ENCODE results near the gene CELSR3. TPM values are rescaled to one million over a fixed set of nuclear protein-coding genes. Genes with fewer than 3 reads are reported as not detected.

CELSR3 gene
- total and polyA plus RNA-seq, 2 of the 4 experiments (the other 2 are of a cell fraction): 0.18 to 0.63 TPM

DNA sequence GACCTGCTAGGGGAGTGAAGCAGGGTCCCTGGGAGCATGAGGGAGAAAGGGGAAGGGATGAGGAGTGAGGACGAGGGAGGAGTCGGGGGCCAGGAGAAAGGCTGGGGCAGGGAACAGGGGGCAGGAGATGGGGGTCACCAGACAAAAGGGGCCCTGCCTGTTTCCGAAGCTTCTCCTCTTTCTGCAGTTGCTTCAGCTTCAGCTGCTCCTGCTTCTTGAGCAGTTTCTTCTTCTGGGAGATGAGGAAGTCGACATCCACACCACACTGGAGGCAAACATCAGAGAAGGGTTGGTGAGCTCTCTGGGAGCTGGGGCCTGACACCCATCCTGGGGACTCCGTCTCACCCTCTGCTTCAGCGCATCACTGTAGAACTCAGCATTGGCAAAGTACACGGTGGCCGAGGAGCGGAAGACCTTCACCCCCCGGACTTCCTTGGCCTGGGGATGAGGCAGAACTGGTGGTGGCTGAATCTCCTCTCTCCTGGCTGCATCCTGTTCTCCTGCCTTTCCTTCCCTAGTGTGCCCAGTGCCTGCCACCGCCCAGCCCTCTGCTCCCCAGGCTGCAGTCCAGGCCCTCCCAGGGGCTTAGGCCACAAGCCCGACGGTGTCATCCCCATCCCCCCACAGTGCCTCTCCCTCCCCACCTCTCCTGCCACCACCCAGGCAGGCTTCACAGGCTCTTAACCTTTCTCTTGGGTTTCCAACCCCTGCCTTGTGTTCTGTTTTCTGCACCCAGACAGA, 34.2 kb downstream of the CELSR3 start:
- Histone ChIP-seq H3K9me1 (ENCODE audit: insufficient read depth, low read length) (peaks cover 8% of the 10 kb centered on the region; the same call in 1 of the 2 replicates), H3K4ac (ENCODE audit: low read depth, low read length) (no peak overlapping the region), H3K4me3 (ENCODE audit: insufficient read depth, low read depth, low read length) (no peak overlapping the region), H3K4me2 (ENCODE audit: low read depth, low read length) (no peak overlapping the region), H4K8ac (ENCODE audit: low read depth in 2 of 2, low read length in 2 of 2) (no peak overlapping the region), H3K79me1 (ENCODE audit: low read depth in 1 of 2, low read length in 2 of 2) (peaks cover 16 to 39% of the 10 kb centered on the region in 2 experiments), H3K14ac (replicated peaks; ENCODE audit: low read depth, low read length) (no peak overlapping the region), H4K91ac (ENCODE audit: insufficient read depth, low read depth, low read length) (no peak overlapping the region), H3K9me3 (ENCODE audit: control insufficient read depth, insufficient read depth, low read length) (no peaks in the 10 kb centered on the region), H3K27me3 (ENCODE audit: control insufficient read depth, insufficient read depth, low read length) (no peaks in the 10 kb centered on the region), H2BK5ac (ENCODE audit: low read depth, low read length, poor library complexity, severe bottlenecking) (no peak overlapping the region), H2AK5ac (ENCODE audit: low read depth, low read length) (no peak overlapping the region), H3K23ac (ENCODE audit: low read depth, low read length) (no peak overlapping the region), H4K5ac (ENCODE audit: low read depth, low read length) (no peak overlapping the region), H4K20me1 (ENCODE audit: insufficient read depth, low read length) (peaks cover 36% of the 10 kb centered on the region), H3K36me3 (ENCODE audit: control insufficient read depth, insufficient read depth, low read length) (peaks cover 87% of the 10 kb centered on the region), H2BK20ac (ENCODE audit: low read depth, low read length) (no peak overlapping the region), H2AK9ac (replicated peaks; ENCODE audit: low read depth, low read length, poor library complexity) (no peak overlapping the region), H3K56ac (ENCODE audit: extremely low read depth, insufficient read depth, low read length) (no peak overlapping the region), H3K18ac (ENCODE audit: low read depth, low read length) (no peak overlapping the region), H3K9ac (ENCODE audit: low read depth, low read length) (no peak overlapping the region), H2AFZ (replicated peaks; ENCODE audit: low read length, poor library complexity) (no peak overlapping the region), H3K4me1 (ENCODE audit: control insufficient read depth, insufficient read depth, low read length) (peaks cover 1% of the 10 kb centered on the region; the same call in 1 of the 2 replicates), H3K27ac (ENCODE audit: insufficient read depth, low read length) (no peak overlapping the region), H2BK120ac (ENCODE audit: low read depth, low read length) (no peak overlapping the region), H2BK15ac (ENCODE audit: low read depth, low read length) (no peak overlapping the region)
- in situ Hi-C loops (cut with MboI; ENCODE audit: low sequenced_read_pairs) (no loop called here), dilution Hi-C loops (cut with HindIII; ENCODE audit: low sequenced_read_pairs, unreplicated experiment) (no loop called here), intact Hi-C loops (cut with micrococcal nuclease) (no loop called here)
- ChIA-PET CTCF (no interaction called here), POLR2A (ENCODE audit: unreplicated experiment) (no interaction called here)
- BruUV-seq (replicated peaks): no TSS peak
- 62% methylated on average over 3 of the region's 13 CpGs; no CpG with 5 or more reads in 1 of the 2 experiments for WGBS, 2 experiments (ENCODE audit: extremely low coverage in 2 of 2, insufficient read length in 1 of 2)
- ATAC-seq (ENCODE audit: low read depth) (no peak), DNase-seq (no peak)
- TF ChIP-seq CHD1 (IDR thresholded peaks at IDR 0.05; ENCODE audit: low read depth, low read length) (no peak), RCOR1 (IDR thresholded peaks at IDR 0.05; ENCODE audit: insufficient replicate concordance, low read length) (no peak), USF2 (IDR thresholded peaks at IDR 0.05; ENCODE audit: low read depth, low read length) (no peak), MXI1 (IDR thresholded peaks at IDR 0.05; ENCODE audit: borderline replicate concordance, low read depth, low read length) (no peak), RAD21 (IDR thresholded peaks at IDR 0.05; ENCODE audit: low read length) (no peak), POLR2A (IDR thresholded peaks at IDR 0.05; ENCODE audit: low read depth, low read length) (no peak), MAZ (IDR thresholded peaks at IDR 0.05; ENCODE audit: borderline replicate concordance, low read depth, low read length) (no peak), ELK1 (IDR thresholded peaks at IDR 0.05; ENCODE audit: borderline replicate concordance, low read depth, low read length) (no peak), NFE2L2 (IDR thresholded peaks at IDR 0.05; ENCODE audit: low read depth, low read length) (no peak)
- TF ChIP-seq, protein P1, sequence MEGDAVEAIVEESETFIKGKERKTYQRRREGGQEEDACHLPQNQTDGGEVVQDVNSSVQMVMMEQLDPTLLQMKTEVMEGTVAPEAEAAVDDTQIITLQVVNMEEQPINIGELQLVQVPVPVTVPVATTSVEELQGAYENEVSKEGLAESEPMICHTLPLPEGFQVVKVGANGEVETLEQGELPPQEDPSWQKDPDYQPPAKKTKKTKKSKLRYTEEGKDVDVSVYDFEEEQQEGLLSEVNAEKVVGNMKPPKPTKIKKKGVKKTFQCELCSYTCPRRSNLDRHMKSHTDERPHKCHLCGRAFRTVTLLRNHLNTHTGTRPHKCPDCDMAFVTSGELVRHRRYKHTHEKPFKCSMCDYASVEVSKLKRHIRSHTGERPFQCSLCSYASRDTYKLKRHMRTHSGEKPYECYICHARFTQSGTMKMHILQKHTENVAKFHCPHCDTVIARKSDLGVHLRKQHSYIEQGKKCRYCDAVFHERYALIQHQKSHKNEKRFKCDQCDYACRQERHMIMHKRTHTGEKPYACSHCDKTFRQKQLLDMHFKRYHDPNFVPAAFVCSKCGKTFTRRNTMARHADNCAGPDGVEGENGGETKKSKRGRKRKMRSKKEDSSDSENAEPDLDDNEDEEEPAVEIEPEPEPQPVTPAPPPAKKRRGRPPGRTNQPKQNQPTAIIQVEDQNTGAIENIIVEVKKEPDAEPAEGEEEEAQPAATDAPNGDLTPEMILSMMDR (conservative IDR thresholded peaks at IDR 0.05; ENCODE audit: low read depth, low read length): no peak
